ENCODE data around the gene DIRAS3. TPM values are rescaled to one million over a fixed set of nuclear protein-coding genes. Genes with fewer than 3 reads are reported as not detected.
"Not testable (repeated sequence)": the region's sequence is repeated elsewhere in the genome, so short reads cannot be mapped to it uniquely, and the experiment has no call there.

Gene DIRAS3
- total and polyA plus RNA-seq, 2 of the 8 experiments (the other 6 are each of a cell fraction or from before 2014, with no cell fraction given), result 0.11 TPM; not detected in 1

GRCh38 chr1:68010090-68010489 is 40.3 kb downstream of the DIRAS3 start (continued):
- peak in 2 of 3 experiments; percentile 24 to 36; a peak in 2 of 4 replicates for TF ChIP-seq CTCF (IDR thresholded peaks at IDR 0.05; ENCODE audit: control extremely low read depth in 1 of 3, insufficient read depth in 1 of 3, low read depth in 1 of 3, low read length in 3 of 3)

GRCh38 chr1:68003626-68004025 is 46.8 kb downstream of the DIRAS3 start:
- H3K9me3 ChIP-seq (ENCODE audit: insufficient read depth in 2 of 2, low read depth in 1 of 2, low read length in 1 of 2); H2BK12ac ChIP-seq (ENCODE audit: low read depth, low read length); H3K27me3 ChIP-seq (replicated peaks in 1 of 4; ENCODE audit: control insufficient read depth in 3 of 4, extremely low read depth in 1 of 4, insufficient read depth in 3 of 4, low read length in 3 of 4); H3K27ac ChIP-seq (ENCODE audit: low read depth, low read length); FAIRE-seq; H3K79me1 ChIP-seq (ENCODE audit: low read depth, low read length); H2AK5ac ChIP-seq (ENCODE audit: low read depth, low read length); H3K23me2 ChIP-seq (ENCODE audit: low read depth, low read length); H3K4ac ChIP-seq (replicated peaks; ENCODE audit: insufficient read length, low read depth, low read length); H2BK120ac ChIP-seq (replicated peaks; ENCODE audit: low read depth, low read length); H3K79me2 ChIP-seq (ENCODE audit: control insufficient read depth in 1 of 2, insufficient read depth in 2 of 2, low read length in 2 of 2); H3K14ac ChIP-seq (ENCODE audit: insufficient read length); H2BK20ac ChIP-seq (ENCODE audit: low read length); H3K4me2 ChIP-seq (ENCODE audit: insufficient read depth in 1 of 2, low read depth in 2 of 2, low read length in 2 of 2); DNase-seq (ENCODE audit: low read depth in 1 of 2, low spot score in 2 of 2); H3K56ac ChIP-seq (replicated peaks; ENCODE audit: insufficient read length, low read depth, low read length); H3K36me3 ChIP-seq (ENCODE audit: control insufficient read depth in 2 of 4, insufficient read depth in 4 of 4, low read length in 3 of 4); H3K9ac ChIP-seq (replicated peaks in 1 of 4; ENCODE audit: extremely low read depth in 1 of 4, low read depth in 3 of 4, low read length in 3 of 4); H3K23ac ChIP-seq (ENCODE audit: insufficient read length); H3K18ac ChIP-seq (ENCODE audit: extremely low read depth, low read length); H4K8ac ChIP-seq (ENCODE audit: extremely low read depth, insufficient read depth, low read length); H2BK5ac ChIP-seq (ENCODE audit: low read depth, low read length); H4K20me1 ChIP-seq (replicated peaks in 1 of 2; ENCODE audit: control insufficient read depth in 1 of 2, insufficient read depth in 2 of 2, low read length in 2 of 2); H4K91ac ChIP-seq (replicated peaks; ENCODE audit: insufficient read length, low read length); CTCF ChIA-PET (ENCODE audit: partially characterized antibody); POLR2A ChIA-PET (ENCODE audit: partially characterized antibody); H2AFZ ChIP-seq (ENCODE audit: low read length); H3K4me3 ChIP-seq (ENCODE audit: extremely low read depth in 1 of 4, insufficient read depth in 2 of 4, low read depth in 3 of 4, low read length in 4 of 4); H4K5ac ChIP-seq (ENCODE audit: insufficient read length, low read depth, low read length); H2BK15ac ChIP-seq (ENCODE audit: low read length); H3K4me1 ChIP-seq (replicated peaks in 1 of 4; ENCODE audit: control insufficient read depth in 3 of 4, insufficient read depth in 4 of 4, low read length in 3 of 4): not testable (repeated sequence)
- 91% methylated on average over 3 of the region's 3 CpGs; no CpG with 5 or more reads in 1 of the 2 experiments for WGBS, 2 experiments (ENCODE audit: extremely low coverage in 1 of 2, insufficient coverage in 1 of 2, insufficient read length in 1 of 2, insufficient replicate concordance in 2 of 2, low coverage in 1 of 2, low lambda C conversion rate in 2 of 2, missing lambda C conversion rate in 1 of 2)

Measured in H1 (cell line).